GM08714 (cell line): ENCODE data around the gene VCX2.
"Not testable (repeated sequence)": the region's sequence is repeated elsewhere in the genome, so short reads cannot be mapped to it uniquely, and the experiment has no call there.

ENCODE experiments used
- H3K4me3 ChIP-seq: fragments of 200-500 bp; sonication (Bioruptor generic); 2 replicates; pipeline ENCODE4 v1.5.1; 2014; ENCODE audit warnings: mild to moderate bottlenecking, low read length, inconsistent platforms
- ZNF274 ChIP-seq: IDR thresholded peaks from 2 replicates; pipeline ENCODE4 v1.6.1; 2012; ENCODE audit warnings: mild to moderate bottlenecking, low read depth, low read length

The VCX2 gene

GRCh38 chrX:8171169-8171568 is at the start of gene VCX2:
Gene VCX2 (minus strand): TSS chrX:8171267. CDS start chrX:8170643, 624 bp downstream.
- not testable (repeated sequence) for H3K4me3 ChIP-seq

- no peak overlapping the region for H3K4me3 ChIP-seq
- TF ChIP-seq ZNF274, result no peak
Observed at GRCh38 chrX:8204943-8205342, 33.9 kb upstream of the VCX2 start.

GRCh38 chrX:8204169-8204935 is 33.3 kb upstream of the VCX2 start:
- no peak overlapping the region for H3K4me3 ChIP-seq
- no peak for TF ChIP-seq ZNF274

GRCh38 chrX:8201896-8202331 is 30.8 kb upstream of the VCX2 start:
- TF ChIP-seq ZNF274, result no peak
- H3K4me3 ChIP-seq, result no peak overlapping the region

GRCh38 chrX:8196776-8197175 is 25.7 kb upstream of the VCX2 start:
- H3K4me3 ChIP-seq, result no peak overlapping the region

GRCh38 chrX:8194216-8194615 is 23.1 kb upstream of the VCX2 start:
- TF ChIP-seq ZNF274, result no peak
- no peak overlapping the region for H3K4me3 ChIP-seq

More at GRCh38 chrX:8196776-8197175, 25.7 kb upstream of the VCX2 start:
- no peak for TF ChIP-seq ZNF274

- TF ChIP-seq ZNF274, result no peak
- H3K4me3 ChIP-seq, result no peak overlapping the region
Observed at GRCh38 chrX:8192276-8192675, 21.2 kb upstream of the VCX2 start.

- TF ChIP-seq ZNF274, result no peak
- no peak overlapping the region for H3K4me3 ChIP-seq
Observed at GRCh38 chrX:8191022-8191421, 20.0 kb upstream of the VCX2 start.

- no peak for TF ChIP-seq ZNF274
- no peak overlapping the region for H3K4me3 ChIP-seq
Observed at GRCh38 chrX:8190341-8190830, 19.3 kb upstream of the VCX2 start.

GRCh38 chrX:8189096-8189830 is 18.2 kb upstream of the VCX2 start:
- no peak overlapping the region for H3K4me3 ChIP-seq
- TF ChIP-seq ZNF274, result no peak

- no peak for TF ChIP-seq ZNF274
- no peak overlapping the region for H3K4me3 ChIP-seq
Observed at GRCh38 chrX:8183346-8183745, 12.3 kb upstream of the VCX2 start.

GRCh38 chrX:8179656-8180055 is 8.6 kb upstream of the VCX2 start:
- TF ChIP-seq ZNF274, result no peak

GRCh38 chrX:8154011-8154410 is 17.1 kb downstream of the VCX2 start:
- not testable (repeated sequence) for H3K4me3 ChIP-seq

More at GRCh38 chrX:8179656-8180055, 8.6 kb upstream of the VCX2 start:
- no peak overlapping the region for H3K4me3 ChIP-seq

- no peak overlapping the region for H3K4me3 ChIP-seq
- TF ChIP-seq ZNF274, result no peak
Observed at GRCh38 chrX:8147226-8147625, 23.8 kb downstream of the VCX2 start.

- no peak for TF ChIP-seq ZNF274
- no peak overlapping the region for H3K4me3 ChIP-seq
Observed at GRCh38 chrX:8144925-8145324, 26.1 kb downstream of the VCX2 start.
